Testis (tissue), 3 donors: ENCODE data around the gene BDKRB2. TPM values are rescaled to one million over a fixed set of nuclear protein-coding genes. Genes with fewer than 3 reads are reported as not detected.

Experiments
- DNase-seq: peaks from one replicate; pipeline ENCODE4 v3.0.0-alpha.2; 2019
- H3K27ac ChIP-seq, 2 donors: fragments of 200-600 bp; sonication (generic); one replicate each; pipeline ENCODE4 v1.5.1; 2019
- H3K27me3 ChIP-seq: fragments of 200-600 bp; sonication (generic); one replicate; pipeline ENCODE4 v1.5.1; 2019
- H3K36me3 ChIP-seq: fragments of 200-600 bp; sonication (generic); one replicate; pipeline ENCODE4 v1.5.1; 2017; ENCODE audit warnings: low read depth; ENCODE audit errors: missing control alignments
- H3K4me1 ChIP-seq: fragments of 200-600 bp; sonication (generic); one replicate; pipeline ENCODE4 v1.5.1; 2019
- H3K4me3 ChIP-seq, 2 donors: fragments of 200-600 bp; sonication (generic); one replicate each; pipeline ENCODE4 v1.5.1; 2017 to 2019
- H3K9me3 ChIP-seq: fragments of 200-600 bp; sonication (generic); one replicate; pipeline ENCODE4 v1.5.1; 2017
- POLR2A ChIP-seq: fragments of 450-650 bp; IDR thresholded peaks from one replicate; pipeline ENCODE4 v1.6.1; 2017; ENCODE audit warnings: antibody characterized with exemption, mild to moderate bottlenecking, moderate library complexity
- WGBS, 2 donors: methylation state at CpG; one replicate each; pipeline ENCODE4 v1.1.5; 2018; 5-methylcytosine and 5-hydroxymethylcytosine counted together
- intact Hi-C: fragments of 100-400 bp; cut with DNase I; formaldehyde crosslinking; loops from one replicate; pipeline ENCODE4 v1.15.1; 2023; ENCODE audit warnings: low total_unique reads
- polyA plus RNA-seq: library from polyadenylated mRNA; stranded (reverse); fragments of 350-450 nt; fragmentation: Illumina TruSeq; extraction: RNeasy Lipid Tissue Mini Kit (QIAGEN cat#74804); gene quantifications from one replicate; pipeline ENCODE4 v1.2.3, GENCODE V29; 2014; ENCODE audit warnings: low read depth, low replicate concordance; ENCODE audit not compliant: insufficient read depth
- total RNA-seq, 2 donors: library from RNA; depleted of rRNA; stranded (reverse); fragments of >200 nt; gene quantifications; one replicate each; pipeline ENCODE4 v1.2.3, GENCODE V29; 2016
- TF ChIP-seq, protein P1 (sequence below), 3 experiments: fragments of 450-650 bp in 2 of 3; fragments of 200-600 bp in 1 of 3; sonication (generic) in 1 of 3; IDR thresholded peaks; one replicate each; pipeline ENCODE4 v1.5.1; 2016 to 2019; ENCODE audit warnings: antibody characterized with exemption in 3 of 3, mild to moderate bottlenecking in 2 of 3, moderate library complexity in 1 of 3

The BDKRB2 gene
- total and polyA plus RNA-seq, 3 donors from 2014 or later: 0.63 to 2.9 (median 0.87) TPM

- no peak for DNase-seq
- no peaks in the 10 kb centered on the region for H3K36me3 ChIP-seq
- no peak for TF ChIP-seq POLR2A
- TF ChIP-seq, protein P1, sequence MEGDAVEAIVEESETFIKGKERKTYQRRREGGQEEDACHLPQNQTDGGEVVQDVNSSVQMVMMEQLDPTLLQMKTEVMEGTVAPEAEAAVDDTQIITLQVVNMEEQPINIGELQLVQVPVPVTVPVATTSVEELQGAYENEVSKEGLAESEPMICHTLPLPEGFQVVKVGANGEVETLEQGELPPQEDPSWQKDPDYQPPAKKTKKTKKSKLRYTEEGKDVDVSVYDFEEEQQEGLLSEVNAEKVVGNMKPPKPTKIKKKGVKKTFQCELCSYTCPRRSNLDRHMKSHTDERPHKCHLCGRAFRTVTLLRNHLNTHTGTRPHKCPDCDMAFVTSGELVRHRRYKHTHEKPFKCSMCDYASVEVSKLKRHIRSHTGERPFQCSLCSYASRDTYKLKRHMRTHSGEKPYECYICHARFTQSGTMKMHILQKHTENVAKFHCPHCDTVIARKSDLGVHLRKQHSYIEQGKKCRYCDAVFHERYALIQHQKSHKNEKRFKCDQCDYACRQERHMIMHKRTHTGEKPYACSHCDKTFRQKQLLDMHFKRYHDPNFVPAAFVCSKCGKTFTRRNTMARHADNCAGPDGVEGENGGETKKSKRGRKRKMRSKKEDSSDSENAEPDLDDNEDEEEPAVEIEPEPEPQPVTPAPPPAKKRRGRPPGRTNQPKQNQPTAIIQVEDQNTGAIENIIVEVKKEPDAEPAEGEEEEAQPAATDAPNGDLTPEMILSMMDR (IDR thresholded peaks at IDR 0.05): no peak
- no peaks in the 10 kb centered on the region for H3K27me3 ChIP-seq
- intact Hi-C loops: loop anchor here (5.0 kb wide), 1 partner anchor 172 kb away; no protein-coding TSS in a partner anchor
- no peak overlapping the region for H3K27ac ChIP-seq
- no peaks in the 10 kb centered on the region for H3K9me3 ChIP-seq
- no peak overlapping the region for H3K4me3 ChIP-seq
- 74 to 75% methylated on average over 5 of the region's 5 CpGs for WGBS, 2 donors
- peaks cover 6% of the 10 kb centered on the region for H3K4me1 ChIP-seq
Measured at GRCh38 chr14:96274122-96274521, 69.5 kb downstream of the BDKRB2 start.

DNA sequence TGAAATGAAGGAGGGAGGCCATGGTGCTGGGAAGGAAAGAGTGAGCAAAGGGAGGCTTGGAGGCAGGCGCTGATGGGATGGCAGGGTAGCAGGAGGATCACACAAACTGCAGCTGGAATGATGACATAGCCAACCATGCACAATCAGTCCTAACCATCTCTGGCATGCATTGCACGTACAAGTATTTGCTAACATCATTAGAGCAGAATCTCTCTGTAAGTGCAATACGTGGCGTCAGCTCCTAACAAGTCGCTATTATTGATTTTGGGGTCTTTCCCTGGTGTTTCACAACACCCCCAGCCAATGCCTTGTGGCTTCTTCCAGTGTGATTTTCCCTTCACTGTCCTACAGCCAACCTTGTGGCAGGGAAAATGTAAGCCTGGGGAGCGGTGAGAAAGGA lies 69.9 kb downstream of the BDKRB2 start:
- H3K36me3 ChIP-seq: no peaks in the 10 kb centered on the region
- no peak for DNase-seq
- no peaks in the 10 kb centered on the region for H3K9me3 ChIP-seq
- peaks cover 6% of the 10 kb centered on the region for H3K4me1 ChIP-seq
- intact Hi-C loops: loop anchor here (5.0 kb wide), 1 partner anchor 172 kb away; no protein-coding TSS in a partner anchor
- WGBS, 2 donors: 75 to 77% methylated on average over 6 of the region's 6 CpGs
- TF ChIP-seq, protein P1 (IDR thresholded peaks at IDR 0.05): no peak
- no peak for TF ChIP-seq POLR2A
- no peak overlapping the region for H3K4me3 ChIP-seq
- H3K27me3 ChIP-seq: no peaks in the 10 kb centered on the region
- H3K27ac ChIP-seq: no peak overlapping the region

DNA sequence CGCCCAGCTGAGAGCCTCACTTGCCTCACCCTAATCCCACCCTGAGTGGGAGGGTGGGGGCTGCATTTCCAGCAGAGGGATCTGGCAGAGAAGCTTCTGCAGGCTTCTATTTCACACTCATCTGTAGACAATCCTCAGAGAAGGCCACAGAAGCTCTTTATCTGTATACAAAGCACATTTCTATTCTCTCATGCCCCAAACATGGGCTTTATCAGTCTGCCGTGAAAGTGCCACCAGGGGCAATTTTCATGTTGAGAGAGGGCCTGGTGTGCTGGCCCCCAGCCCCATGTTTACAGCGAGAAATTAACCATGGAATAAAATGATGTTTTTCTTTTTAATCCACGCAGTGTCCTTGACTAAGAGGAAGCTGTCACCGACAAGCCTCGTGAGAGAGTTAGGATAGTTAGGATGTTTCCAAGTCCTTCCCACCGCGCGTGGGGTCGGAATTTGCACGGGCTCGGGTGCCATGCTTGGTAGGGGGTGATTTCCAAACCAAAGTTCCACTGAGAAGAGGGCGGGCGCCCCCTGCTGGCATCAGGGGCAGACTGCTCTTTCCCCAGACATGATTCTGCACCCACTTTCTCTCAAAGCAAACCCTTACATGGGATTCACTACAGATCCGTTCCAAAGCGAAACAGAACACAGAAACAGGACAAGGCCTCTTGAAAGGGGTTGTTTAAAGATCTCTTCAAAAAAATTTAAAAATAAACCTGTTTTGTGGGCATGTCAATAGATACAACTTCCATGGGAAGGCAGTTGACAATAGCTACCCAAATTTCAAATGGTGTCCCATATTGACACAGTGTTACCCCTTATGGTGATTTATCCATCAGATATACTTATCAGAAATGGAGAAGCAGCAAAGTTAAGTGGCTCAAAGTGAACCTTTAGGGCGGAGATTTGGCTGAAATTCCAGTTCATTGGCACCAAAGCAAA lies 70.8 kb downstream of the BDKRB2 start:
- Histone ChIP-seq H3K27me3 (no peaks in the 10 kb centered on the region), H3K9me3 (no peaks in the 10 kb centered on the region), H3K4me1 (peaks cover 6% of the 10 kb centered on the region), H3K4me3 (no peak overlapping the region), H3K27ac (no peak overlapping the region), H3K36me3 (no peaks in the 10 kb centered on the region)
- no peak for TF ChIP-seq POLR2A
- TF ChIP-seq, protein P1 (IDR thresholded peaks at IDR 0.05): peak; percentile 78 to 94 (median 82)
- 14 to 19% methylated on average over 17 of the region's 17 CpGs for WGBS, 2 donors
- DNase-seq: peak; percentile 85
- intact Hi-C loops: no loop called here

GRCh38 chr14:96277890-96278289 lies 73.3 kb downstream of the BDKRB2 start:
- Histone ChIP-seq H3K9me3 (no peaks in the 10 kb centered on the region), H3K27ac (no peak overlapping the region), H3K4me1 (peaks cover 6% of the 10 kb centered on the region), H3K36me3 (no peaks in the 10 kb centered on the region), H3K27me3 (no peaks in the 10 kb centered on the region), H3K4me3 (no peak overlapping the region)
- WGBS, 2 donors: 93 to 100% methylated on average over 1 of the region's 1 CpG
- TF ChIP-seq, protein P1 (IDR thresholded peaks at IDR 0.05): no peak
- TF ChIP-seq POLR2A: no peak
- intact Hi-C loops: no loop called here
- DNase-seq: no peak
